HG03175 (cell line): ENCODE data around the gene PRR14L.
"Not testable (repeated sequence)": the region's sequence is repeated elsewhere in the genome, so short reads cannot be mapped to it uniquely, and the experiment has no call there.

Experiments used
- ATAC-seq: cut with Tn5 transposase; IDR thresholded peaks from one replicate; pipeline ENCODE4 v1.9.1; 2021; ENCODE audit warnings: mild to moderate bottlenecking, moderate library complexity; ENCODE audit not compliant: unreplicated experiment

Gene PRR14L

GRCh38 chr22:31749636-31750364, at the start of gene PRR14L:
PRR14L (minus strand) TSS chr22:31750132; CDS start chr22:31738860, 11,272 bp downstream.
- ATAC-seq = peak; percentile 68

GRCh38 chr22:31799358-31799757, 49.4 kb upstream of the PRR14L start:
- not testable (repeated sequence) for ATAC-seq

GRCh38 chr22:31790240-31790639, 40.3 kb upstream of the PRR14L start:
- no peak for ATAC-seq

- ATAC-seq = no peak
Measured at GRCh38 chr22:31789803-31790202, 39.9 kb upstream of the PRR14L start.

GRCh38 chr22:31776231-31776630, 26.3 kb upstream of the PRR14L start:
- ATAC-seq = no peak

GRCh38 chr22:31773416-31773815, 23.5 kb upstream of the PRR14L start:
- no peak for ATAC-seq

- no peak for ATAC-seq
Measured at GRCh38 chr22:31768422-31769059, 18.6 kb upstream of the PRR14L start.

- no peak for ATAC-seq
Measured at GRCh38 chr22:31764785-31765184, 14.9 kb upstream of the PRR14L start.

- ATAC-seq = not testable (repeated sequence)
Measured at GRCh38 chr22:31758860-31759259, 8.9 kb upstream of the PRR14L start.

- no peak for ATAC-seq
Measured at GRCh38 chr22:31757265-31757664, 7.3 kb upstream of the PRR14L start.

- ATAC-seq = no peak
Measured at GRCh38 chr22:31754813-31755212, 4.9 kb upstream of the PRR14L start.

- ATAC-seq = peak; percentile 68
Measured at GRCh38 chr22:31753634-31754501, 3.9 kb upstream of the PRR14L start, which contains the start of gene DEPDC5. DEPDC5 (plus strand) TSS chr22:31754019; CDS start chr22:31754922, 903 bp downstream.

- no peak for ATAC-seq
Measured at GRCh38 chr22:31753005-31753633, 3.2 kb upstream of the PRR14L start.

- ATAC-seq = no peak
Measured at GRCh38 chr22:31752096-31752847, 2.3 kb upstream of the PRR14L start.

- ATAC-seq = no peak
Measured at GRCh38 chr22:31750365-31751284, 693 bp upstream of the PRR14L start.

GRCh38 chr22:31748490-31748889, 1.4 kb downstream of the PRR14L start:
- no peak for ATAC-seq

GRCh38 chr22:31747441-31747840, 2.5 kb downstream of the PRR14L start:
- ATAC-seq = no peak

GRCh38 chr22:31743871-31744270, 6.1 kb downstream of the PRR14L start:
- no peak for ATAC-seq

- ATAC-seq = no peak
Measured at GRCh38 chr22:31742682-31743081, 7.2 kb downstream of the PRR14L start.
